ENCODE results near the gene SPTSSB. TPM values are rescaled to one million over a fixed set of nuclear protein-coding genes. Genes with fewer than 3 reads are reported as not detected.

The SPTSSB gene
- total and polyA plus RNA-seq, 3 donors from 2014 or later = 0.42 TPM; not detected in 2

GRCh38 chr3:161320837-161321236 lies 50.5 kb downstream of the SPTSSB start:
- no peak for DNase-seq
- H3K4me3 ChIP-seq = no peak overlapping the region
- TF ChIP-seq POLR2A (IDR thresholded peaks at IDR 0.05) (no peak), CTCF (IDR thresholded peaks at IDR 0.05) (no peak)
- no peaks in the 10 kb centered on the region for H3K36me3 ChIP-seq (ENCODE audit: low read depth, missing control alignments)
- WGBS, 2 donors = 89% methylated on average over 1 of the region's 1 CpG
- no peak overlapping the region for H3K27ac ChIP-seq
- H3K27me3 ChIP-seq = no peaks in the 10 kb centered on the region
- H3K9me3 ChIP-seq = no peaks in the 10 kb centered on the region
- intact Hi-C loops (cut with DNase I; ENCODE audit: low total_unique reads) = no loop called here
- no peaks in the 10 kb centered on the region for H3K4me1 ChIP-seq

- H3K4me1 ChIP-seq = no peaks in the 10 kb centered on the region
- H3K4me3 ChIP-seq = no peak overlapping the region
- no peaks in the 10 kb centered on the region for H3K9me3 ChIP-seq
- H3K27ac ChIP-seq = no peak overlapping the region
- no peaks in the 10 kb centered on the region for H3K27me3 ChIP-seq
- no peak for DNase-seq
- no peaks in the 10 kb centered on the region for H3K36me3 ChIP-seq (ENCODE audit: low read depth, missing control alignments)
- intact Hi-C loops (cut with DNase I; ENCODE audit: low total_unique reads) = no loop called here
- WGBS, 2 donors = 81 to 84% methylated on average over 3 of the region's 3 CpGs
- TF ChIP-seq POLR2A (IDR thresholded peaks at IDR 0.05) (no peak), CTCF (IDR thresholded peaks at IDR 0.05) (no peak)
Measured at GRCh38 chr3:161319867-161320266, 51.5 kb downstream of the SPTSSB start.

GRCh38 chr3:161317077-161317476 lies 54.2 kb downstream of the SPTSSB start:
- intact Hi-C loops (cut with DNase I; ENCODE audit: low total_unique reads) = no loop called here
- TF ChIP-seq POLR2A (IDR thresholded peaks at IDR 0.05) (no peak), CTCF (IDR thresholded peaks at IDR 0.05) (no peak)
- DNase-seq = no peak
- Histone ChIP-seq H3K36me3 (ENCODE audit: low read depth, missing control alignments) (no peaks in the 10 kb centered on the region), H3K27me3 (no peaks in the 10 kb centered on the region), H3K9me3 (no peaks in the 10 kb centered on the region), H3K27ac (no peak overlapping the region), H3K4me3 (no peak overlapping the region), H3K4me1 (no peaks in the 10 kb centered on the region)
- WGBS, 2 donors = 85 to 94% methylated on average over 2 of the region's 2 CpGs

GRCh38 chr3:161316006-161316689 lies 55.2 kb downstream of the SPTSSB start:
- TF ChIP-seq POLR2A (IDR thresholded peaks at IDR 0.05) (no peak), CTCF (IDR thresholded peaks at IDR 0.05) (no peak)
- no peaks in the 10 kb centered on the region for H3K36me3 ChIP-seq (ENCODE audit: low read depth, missing control alignments)
- WGBS, 2 donors = 75 to 94% methylated on average over 3 of the region's 3 CpGs
- no peak overlapping the region for H3K27ac ChIP-seq
- no peaks in the 10 kb centered on the region for H3K4me1 ChIP-seq
- H3K4me3 ChIP-seq = no peak overlapping the region
- H3K9me3 ChIP-seq = no peaks in the 10 kb centered on the region
- no peaks in the 10 kb centered on the region for H3K27me3 ChIP-seq
- intact Hi-C loops (cut with DNase I; ENCODE audit: low total_unique reads) = no loop called here
- DNase-seq = no peak

GRCh38 chr3:161314836-161315395 lies 56.4 kb downstream of the SPTSSB start:
- H3K27me3 ChIP-seq = no peaks in the 10 kb centered on the region
- no peak overlapping the region for H3K27ac ChIP-seq
- no peak overlapping the region for H3K4me3 ChIP-seq
- no peak for DNase-seq
- TF ChIP-seq CTCF (IDR thresholded peaks at IDR 0.05) (no peak), POLR2A (IDR thresholded peaks at IDR 0.05) (no peak)
- H3K9me3 ChIP-seq = no peaks in the 10 kb centered on the region
- no peaks in the 10 kb centered on the region for H3K4me1 ChIP-seq
- 84 to 91% methylated on average over 3 of the region's 3 CpGs for WGBS, 2 donors
- H3K36me3 ChIP-seq (ENCODE audit: low read depth, missing control alignments) = no peaks in the 10 kb centered on the region
- intact Hi-C loops (cut with DNase I; ENCODE audit: low total_unique reads) = no loop called here
